ENCODE measurements around the gene UIMC1.
A peak's percentile ranks its signal among the peaks of the same experiment; 100 is the strongest.

UIMC1 gene

DNA sequence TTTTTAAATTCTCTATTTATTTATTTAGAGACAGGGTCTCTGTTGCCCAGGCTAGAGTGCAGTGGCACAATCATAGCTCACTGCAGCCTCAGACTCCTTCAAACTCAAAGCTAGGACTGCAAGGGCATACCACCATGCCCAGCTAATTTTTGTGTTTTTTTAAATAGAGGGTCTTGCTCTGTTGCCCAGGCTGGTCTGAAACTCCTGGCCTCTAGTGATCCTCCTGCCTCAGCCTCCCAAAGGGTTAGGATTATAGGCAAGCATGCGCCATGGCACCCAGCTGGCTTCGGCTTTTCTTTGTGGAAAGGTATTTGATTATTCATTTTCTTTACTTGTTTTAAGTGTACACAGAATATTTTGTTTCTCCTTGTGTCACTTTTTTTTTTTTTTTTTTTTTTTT is 21.1 kb upstream of the UIMC1 start:
- peaks cover 12% of the 10 kb centered on the region for H3K4me1 ChIP-seq (ENCODE audit: low read depth, poor library complexity, severe bottlenecking)
- H4K20me1 ChIP-seq (ENCODE audit: insufficient read depth), result no peaks in the 10 kb centered on the region
- no peak overlapping the region for H2AFZ ChIP-seq (ENCODE audit: low read depth)
- TF ChIP-seq, protein P1, sequence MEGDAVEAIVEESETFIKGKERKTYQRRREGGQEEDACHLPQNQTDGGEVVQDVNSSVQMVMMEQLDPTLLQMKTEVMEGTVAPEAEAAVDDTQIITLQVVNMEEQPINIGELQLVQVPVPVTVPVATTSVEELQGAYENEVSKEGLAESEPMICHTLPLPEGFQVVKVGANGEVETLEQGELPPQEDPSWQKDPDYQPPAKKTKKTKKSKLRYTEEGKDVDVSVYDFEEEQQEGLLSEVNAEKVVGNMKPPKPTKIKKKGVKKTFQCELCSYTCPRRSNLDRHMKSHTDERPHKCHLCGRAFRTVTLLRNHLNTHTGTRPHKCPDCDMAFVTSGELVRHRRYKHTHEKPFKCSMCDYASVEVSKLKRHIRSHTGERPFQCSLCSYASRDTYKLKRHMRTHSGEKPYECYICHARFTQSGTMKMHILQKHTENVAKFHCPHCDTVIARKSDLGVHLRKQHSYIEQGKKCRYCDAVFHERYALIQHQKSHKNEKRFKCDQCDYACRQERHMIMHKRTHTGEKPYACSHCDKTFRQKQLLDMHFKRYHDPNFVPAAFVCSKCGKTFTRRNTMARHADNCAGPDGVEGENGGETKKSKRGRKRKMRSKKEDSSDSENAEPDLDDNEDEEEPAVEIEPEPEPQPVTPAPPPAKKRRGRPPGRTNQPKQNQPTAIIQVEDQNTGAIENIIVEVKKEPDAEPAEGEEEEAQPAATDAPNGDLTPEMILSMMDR (conservative IDR thresholded peaks at IDR 0.05; ENCODE audit: low read depth, low read length), result no peak
- peaks cover 5% of the 10 kb centered on the region; the same call in 1 of the 2 replicates for H3K79me2 ChIP-seq (ENCODE audit: insufficient read depth, low read depth)
- H3K27me3 ChIP-seq (ENCODE audit: insufficient read depth, low read depth), result no peaks in the 10 kb centered on the region
- H3K4me3 ChIP-seq (IDR thresholded peaks at IDR 0.05; ENCODE audit: insufficient read depth, low read depth, low read length), result no peak overlapping the region
- no peaks in the 10 kb centered on the region for H3K36me3 ChIP-seq (ENCODE audit: insufficient read depth)
- H3K4me2 ChIP-seq, result no peak overlapping the region
- no peak overlapping the region for H3K9ac ChIP-seq
- H3K27ac ChIP-seq, result no peak overlapping the region

DNA sequence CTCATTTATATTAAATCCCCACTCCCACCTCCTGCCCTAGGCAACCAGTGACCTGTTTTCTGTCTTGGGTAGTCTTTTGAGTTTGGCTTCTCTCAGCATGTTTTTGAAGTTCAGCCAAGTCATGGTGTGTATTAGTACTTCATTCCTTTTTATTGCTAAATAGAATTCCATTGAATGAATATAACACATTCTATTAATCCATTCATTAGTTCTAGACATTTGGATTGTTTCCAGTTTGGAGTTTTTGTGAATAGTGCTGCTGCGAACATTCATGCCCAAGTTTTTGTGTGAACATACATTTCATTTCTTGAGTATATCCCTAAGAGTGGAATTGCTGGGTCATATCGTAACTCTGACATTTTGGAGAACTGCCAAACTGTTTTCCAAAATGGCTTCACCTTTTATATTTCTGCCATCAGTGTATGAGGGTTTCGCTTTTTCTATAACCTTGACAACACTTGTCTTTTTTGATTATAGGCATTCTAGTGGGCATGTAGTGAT is 18.6 kb upstream of the UIMC1 start:
- no peaks in the 10 kb centered on the region for H3K27me3 ChIP-seq (ENCODE audit: insufficient read depth, low read depth)
- H3K4me2 ChIP-seq, result no peak overlapping the region
- H2AFZ ChIP-seq (ENCODE audit: low read depth), result no peak overlapping the region
- no peak overlapping the region for H3K9ac ChIP-seq
- H3K4me1 ChIP-seq (ENCODE audit: low read depth, poor library complexity, severe bottlenecking), result peaks cover 20% of the 10 kb centered on the region
- no peak overlapping the region for H3K4me3 ChIP-seq (IDR thresholded peaks at IDR 0.05; ENCODE audit: insufficient read depth, low read depth, low read length)
- TF ChIP-seq, protein P1 (conservative IDR thresholded peaks at IDR 0.05; ENCODE audit: low read depth, low read length), result no peak
- no peaks in the 10 kb centered on the region for H4K20me1 ChIP-seq (ENCODE audit: insufficient read depth)
- H3K79me2 ChIP-seq (ENCODE audit: insufficient read depth, low read depth), result peaks cover 5% of the 10 kb centered on the region; the same call in 1 of the 2 replicates
- no peaks in the 10 kb centered on the region for H3K36me3 ChIP-seq (ENCODE audit: insufficient read depth)
- H3K27ac ChIP-seq, result no peak overlapping the region

DNA sequence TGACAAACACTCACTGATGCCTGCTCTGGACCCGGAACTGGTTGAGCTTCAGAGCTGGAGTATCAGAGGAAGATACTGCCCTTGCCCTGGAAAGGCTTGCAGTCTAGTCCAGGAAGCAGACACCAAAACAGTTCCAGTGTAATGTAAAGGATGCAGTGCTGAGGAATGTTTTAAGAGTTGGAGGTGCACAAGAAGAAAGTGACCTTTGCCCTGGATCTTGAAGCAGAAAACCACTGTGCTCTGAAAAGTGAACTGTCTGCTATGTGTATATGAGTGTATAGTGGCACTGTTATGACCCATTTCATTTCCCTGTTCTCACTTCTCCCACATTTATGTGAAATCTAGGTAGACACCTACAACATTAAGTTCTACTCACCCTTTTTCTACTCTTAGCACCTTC is 18.0 kb upstream of the UIMC1 start:
- Histone ChIP-seq H3K36me3 (ENCODE audit: insufficient read depth) (no peaks in the 10 kb centered on the region), H3K27me3 (ENCODE audit: insufficient read depth, low read depth) (no peaks in the 10 kb centered on the region), H4K20me1 (ENCODE audit: insufficient read depth) (no peaks in the 10 kb centered on the region), H2AFZ (ENCODE audit: low read depth) (no peak overlapping the region), H3K9ac (no peak overlapping the region), H3K4me2 (no peak overlapping the region), H3K4me1 (ENCODE audit: low read depth, poor library complexity, severe bottlenecking) (peaks cover 20% of the 10 kb centered on the region), H3K4me3 (IDR thresholded peaks at IDR 0.05; ENCODE audit: insufficient read depth, low read depth, low read length) (no peak overlapping the region), H3K27ac (no peak overlapping the region), H3K79me2 (ENCODE audit: insufficient read depth, low read depth) (peaks cover 5% of the 10 kb centered on the region; the same call in 1 of the 2 replicates)
- TF ChIP-seq, protein P1 (conservative IDR thresholded peaks at IDR 0.05; ENCODE audit: low read depth, low read length), result no peak

DNA sequence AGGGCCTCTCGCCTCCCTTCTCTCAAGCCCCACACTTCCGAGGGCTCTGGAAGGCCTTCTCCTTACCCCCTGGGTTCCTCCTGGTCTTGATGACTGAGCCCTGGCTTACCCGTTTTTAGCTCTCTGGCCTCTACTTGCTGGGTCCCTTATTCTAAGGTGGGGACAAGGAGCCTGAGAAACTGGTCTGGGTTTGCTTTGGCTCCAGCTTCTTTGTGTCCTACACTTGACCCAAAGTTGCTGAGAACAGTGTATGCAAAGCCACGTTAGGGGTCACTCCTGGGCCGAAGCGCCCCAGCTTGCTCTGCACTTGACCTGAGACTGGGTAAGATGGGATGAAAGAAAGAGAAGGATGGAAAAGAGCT is 16.7 kb upstream of the UIMC1 start:
- Histone ChIP-seq H3K4me3 (IDR thresholded peaks at IDR 0.05; ENCODE audit: insufficient read depth, low read depth, low read length) (no peak overlapping the region), H3K79me2 (ENCODE audit: insufficient read depth, low read depth) (peaks cover 5% of the 10 kb centered on the region; the same call in 1 of the 2 replicates), H3K9ac (peak overlapping the region; percentile 71; the same call in 1 of the 2 replicates), H3K4me1 (ENCODE audit: low read depth, poor library complexity, severe bottlenecking) (peaks cover 20% of the 10 kb centered on the region), H3K4me2 (peak overlapping the region; percentile 57; the same call in 1 of the 2 replicates), H4K20me1 (ENCODE audit: insufficient read depth) (no peaks in the 10 kb centered on the region), H3K27ac (no peak overlapping the region), H2AFZ (ENCODE audit: low read depth) (peak overlapping the region; percentile 86; the same call in 1 of the 2 replicates), H3K27me3 (ENCODE audit: insufficient read depth, low read depth) (no peaks in the 10 kb centered on the region), H3K36me3 (ENCODE audit: insufficient read depth) (no peaks in the 10 kb centered on the region)
- TF ChIP-seq, protein P1 (conservative IDR thresholded peaks at IDR 0.05; ENCODE audit: low read depth, low read length), result no peak

All from KMS-11 (cell line).